Activated CD8-positive, alpha-beta memory T cell treated with anti-CD3 and anti-CD28 coated beads, Interleukin-2, amount 10 ng/mL, durations not matched to agents 7 days and 5 days (primary cell): ENCODE data around the gene UBASH3A. TPM values are rescaled to one million over a fixed set of nuclear protein-coding genes. Genes with fewer than 3 reads are reported as not detected.
A peak's percentile ranks its signal among the peaks of the same experiment; 100 is the strongest.

Source experiments
- ATAC-seq: fragments of 150-1000 bp; cut with Tn5 transposase; one replicate; pipeline ENCODE4 v1.10.0; 2021; ENCODE audit warnings: moderate library complexity
- CTCF ChIA-PET: fragments of 350-600 bp; sonication (Branson Sonifier 250); formaldehyde crosslinking; loops from one replicate; lab custom pipeline; 2021; ENCODE audit warnings: antibody characterized with exemption; lab: Charles Lee
- DNase-seq: peaks from one replicate; pipeline ENCODE4 v3.0.0-alpha.2; 2020
- H3K27ac Mint-ChIP-seq: one replicate; pipeline ENCODE4 v1.8.0; 2021; ENCODE audit warnings: mild to moderate bottlenecking, mixed read lengths
- H3K27me3 Mint-ChIP-seq: one replicate; pipeline ENCODE4 v1.8.0; 2021; ENCODE audit warnings: mixed read lengths
- H3K36me3 Mint-ChIP-seq: one replicate; pipeline ENCODE4 v1.8.0; 2021; ENCODE audit warnings: mild to moderate bottlenecking, mixed read lengths
- H3K4me1 Mint-ChIP-seq: one replicate; pipeline ENCODE4 v1.8.0; 2021; ENCODE audit warnings: mixed read lengths
- H3K4me3 Mint-ChIP-seq: one replicate; pipeline ENCODE4 v1.8.0; 2021; ENCODE audit warnings: mild to moderate bottlenecking, moderate library complexity, mixed read lengths
- H3K9me3 Mint-ChIP-seq: one replicate; pipeline ENCODE4 v1.8.0; 2022; ENCODE audit warnings: low read depth, mixed read lengths
- total RNA-seq, 2 experiments: library from RNA; stranded (reverse); gene quantifications; one replicate each; pipeline ENCODE4 v1.2.3, GENCODE V29; 2021

The UBASH3A gene
- total RNA-seq, 2 experiments from 2014 or later, result 75.3 to 89.5 TPM

DNA sequence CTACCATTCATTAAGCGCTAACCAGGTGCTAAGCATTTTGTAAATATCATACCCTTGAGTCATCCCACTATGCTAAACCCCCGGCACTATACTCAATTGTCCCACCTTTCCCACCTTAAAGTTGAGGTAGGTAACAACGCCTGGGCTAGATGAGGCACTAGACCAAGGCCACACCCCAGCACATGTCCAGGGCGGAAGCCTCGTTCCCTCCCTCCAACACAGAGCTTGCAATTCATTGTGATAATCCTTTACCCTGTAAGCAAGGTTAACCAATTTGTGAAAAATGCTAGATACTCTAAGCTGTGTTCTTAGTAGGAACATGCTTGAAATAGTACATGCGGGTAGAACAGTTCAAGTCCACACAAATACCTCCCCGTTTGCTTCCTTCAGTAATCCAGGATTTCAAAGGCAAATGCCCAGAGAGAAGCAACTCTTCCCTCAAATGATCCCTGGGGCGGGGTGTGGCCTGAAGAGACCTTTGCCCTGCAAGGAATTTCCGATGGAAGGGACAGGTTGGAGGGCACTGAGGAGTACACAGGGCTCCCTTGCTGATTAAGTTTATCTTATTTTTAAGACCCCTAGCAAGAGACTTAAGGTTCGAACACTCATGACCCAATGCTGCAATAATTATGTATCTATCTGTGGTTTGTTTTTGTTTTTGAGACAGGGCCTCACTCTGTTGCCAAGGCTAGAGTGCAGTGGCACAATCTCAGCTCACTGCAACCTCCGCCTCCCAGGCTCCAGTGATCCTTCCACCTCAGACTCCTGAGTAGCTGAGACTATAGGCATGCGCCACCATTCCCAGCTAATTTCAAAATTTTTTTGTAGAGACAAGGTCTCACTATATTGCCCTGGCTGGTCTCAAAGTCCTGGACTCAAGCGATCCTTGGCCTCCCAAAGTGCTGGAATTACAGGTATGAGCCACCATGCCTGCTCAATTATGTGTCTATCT is 89.7 kb downstream of the UBASH3A start:
- peaks cover 16% of the 10 kb centered on the region for H3K4me1 Mint-ChIP-seq
- DNase-seq, result no peak
- no peak overlapping the region for H3K27ac Mint-ChIP-seq
- CTCF ChIA-PET, result interaction anchor here (0.6 kb wide), 1 partner anchor 184 kb away, joined by 3 read pairs; no protein-coding TSS in a partner anchor
- H3K4me3 Mint-ChIP-seq, result no peak overlapping the region
- no peak for ATAC-seq
- no peaks in the 10 kb centered on the region for H3K9me3 Mint-ChIP-seq
- H3K36me3 Mint-ChIP-seq, result no peaks in the 10 kb centered on the region
- H3K27me3 Mint-ChIP-seq, result peaks cover 31% of the 10 kb centered on the region

DNA sequence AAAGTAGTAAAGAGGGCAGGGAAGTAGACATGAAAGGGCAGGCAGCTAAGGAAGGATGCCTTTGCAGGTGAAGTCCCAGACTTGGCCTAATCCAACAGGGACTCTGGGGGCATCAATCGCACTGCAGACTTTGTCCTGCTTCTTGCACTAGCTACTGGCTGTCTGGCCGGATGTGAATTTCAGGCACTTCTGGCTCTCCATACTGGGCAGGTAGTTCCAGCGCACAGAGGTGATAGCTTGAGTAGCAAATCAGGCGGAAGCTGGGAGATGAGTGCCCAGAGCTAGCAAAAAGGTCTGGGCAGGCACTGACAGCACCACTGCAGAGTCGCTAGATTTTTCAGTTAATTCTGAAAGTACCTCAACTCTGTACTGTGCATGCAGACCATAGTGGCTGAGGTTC is 91.3 kb downstream of the UBASH3A start:
- no peak overlapping the region for H3K27ac Mint-ChIP-seq
- CTCF ChIA-PET, result interaction anchor here (1.5 kb wide), 1 partner anchor 185 kb away, joined by 4 read pairs; no protein-coding TSS in a partner anchor

GRCh38 chr21:42495765-42496119 is 92.0 kb downstream of the UBASH3A start:
- Mint-ChIP-seq H3K27me3 (peaks cover 33% of the 10 kb centered on the region), H3K4me1 (peaks cover 14% of the 10 kb centered on the region), H3K27ac (peak overlapping the region; percentile 54), H3K36me3 (no peaks in the 10 kb centered on the region), H3K4me3 (peak overlapping the region; percentile 74), H3K9me3 (no peaks in the 10 kb centered on the region)
- CTCF ChIA-PET, result interaction anchor here (1.4 to 1.6 kb wide), 3 partner anchors 28 to 185 kb away, joined by 4 to 5 read pairs (median 5); no protein-coding TSS in a partner anchor
- ATAC-seq (no peak), DNase-seq (no peak)

More for the DNA sequence above, 91.3 kb downstream of the UBASH3A start:
- H3K4me1 Mint-ChIP-seq, result peaks cover 16% of the 10 kb centered on the region
- H3K9me3 Mint-ChIP-seq, result no peaks in the 10 kb centered on the region
- no peaks in the 10 kb centered on the region for H3K36me3 Mint-ChIP-seq
- H3K27me3 Mint-ChIP-seq, result peaks cover 33% of the 10 kb centered on the region
- H3K4me3 Mint-ChIP-seq, result no peak overlapping the region
- ATAC-seq, result no peak
- DNase-seq, result peak; percentile 38

DNA sequence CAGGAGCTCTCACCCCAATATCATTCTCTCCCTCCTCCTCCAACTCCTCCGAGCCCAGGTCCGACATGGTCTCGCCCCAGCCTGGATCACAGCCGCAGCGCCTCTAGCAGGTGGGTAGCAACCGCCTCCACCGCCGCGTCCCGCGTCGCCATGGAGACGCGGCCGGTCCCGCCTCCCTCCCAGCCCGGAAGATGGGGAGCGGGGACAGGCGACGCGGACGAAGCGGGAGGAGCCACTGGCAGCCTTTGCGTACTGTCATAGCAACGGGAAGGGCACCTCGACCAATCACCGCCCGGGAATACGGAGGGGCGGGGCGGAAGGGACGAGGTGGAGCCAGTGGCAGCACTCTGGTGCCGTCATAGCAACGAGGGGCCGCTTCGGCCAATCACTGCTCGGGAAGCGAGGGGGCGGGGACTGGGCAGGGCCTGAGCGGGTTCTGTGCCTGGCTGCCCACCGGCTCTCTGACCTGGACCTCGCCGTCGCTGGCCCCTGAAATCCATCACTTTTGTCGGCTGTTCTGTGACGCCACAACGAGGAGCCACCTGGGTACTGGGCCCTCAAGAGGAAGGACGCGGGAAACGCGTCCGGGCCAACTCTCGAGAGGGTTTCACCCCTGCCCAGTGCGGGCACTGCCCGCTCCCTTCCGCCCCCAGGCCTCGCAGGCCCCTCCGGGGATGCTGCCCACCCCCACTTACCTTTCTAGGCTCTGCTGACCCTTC is 92.6 kb downstream of the UBASH3A start, which contains the start of gene RSPH1:
Gene RSPH1, minus strand, starts transcription at position 105 of the 719 bp plus-strand sequence. Its CDS starts 38 bp downstream, at position 67.
- Mint-ChIP-seq H3K9me3 (no peaks in the 10 kb centered on the region), H3K4me3 (peak within 1 kb of the TSS; percentile 74), H3K27ac (peak within 1 kb of the TSS; percentile 83), H3K36me3 (no peaks in the 10 kb centered on the region), H3K4me1 (peaks cover 14% of the 10 kb centered on the region), H3K27me3 (peaks cover 29% of the 10 kb centered on the region)
- DNase-seq (peak; percentile 100), ATAC-seq (peak; percentile 97)
- CTCF ChIA-PET, result interaction anchor here (1.4 to 1.6 kb wide), 3 partner anchors 29 to 186 kb away, joined by 4 to 5 read pairs (median 5); no protein-coding TSS in a partner anchor

DNA sequence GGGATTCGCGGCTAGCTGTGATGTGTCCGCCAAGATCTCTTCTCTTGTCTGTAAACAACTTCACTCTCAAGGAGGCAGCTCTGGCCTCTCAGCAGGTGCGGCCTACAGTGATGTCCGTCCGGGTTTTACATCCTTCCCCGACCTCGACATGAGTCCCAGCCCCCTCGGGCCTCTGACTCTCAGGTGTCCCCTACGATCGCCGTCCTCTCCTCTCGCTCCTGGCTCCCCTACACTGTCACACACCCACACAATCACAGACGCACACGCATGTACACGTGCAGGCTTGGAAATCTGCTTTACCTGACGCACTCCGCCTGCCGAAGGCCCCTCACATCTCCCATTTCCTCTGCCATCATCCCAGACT is 93.1 kb downstream of the UBASH3A start:
- ATAC-seq (no peak), DNase-seq (peak; percentile 40)
- H3K27me3 Mint-ChIP-seq, result peaks cover 26% of the 10 kb centered on the region
- peak overlapping the region; percentile 74 for H3K4me3 Mint-ChIP-seq
- no peaks in the 10 kb centered on the region for H3K36me3 Mint-ChIP-seq
- peak overlapping the region; percentile 83 for H3K27ac Mint-ChIP-seq
- H3K4me1 Mint-ChIP-seq, result peaks cover 14% of the 10 kb centered on the region
- CTCF ChIA-PET, result interaction anchor here (1.4 to 1.6 kb wide), 2 partner anchors 30 to 40 kb away, joined by 5 read pairs; no protein-coding TSS in a partner anchor
- H3K9me3 Mint-ChIP-seq, result no peaks in the 10 kb centered on the region

Other genes starting within 250 kb of the UBASH3A start
- 10 to 100 TPM in 1 of 2 experiments, 1 to 10 TPM in 1; 6.7 to 13.2 TPM for gene ABCG1, start 184.8 kb upstream of the UBASH3A start, total RNA-seq
- not detected for gene TFF3, start 88.5 kb upstream of the UBASH3A start, total RNA-seq
- gene TFF2, start 52.9 kb upstream of the UBASH3A start, total RNA-seq, result not detected
- not detected for gene TFF1, start 37.4 kb upstream of the UBASH3A start, total RNA-seq
- 10 to 100 TPM; 22.3 to 27.4 TPM for gene TMPRSS3, start 7.8 kb upstream of the UBASH3A start, total RNA-seq
- not detected for gene RSPH1, start 92.3 kb downstream of the UBASH3A start, total RNA-seq
- gene SLC37A1, start 110.0 kb downstream of the UBASH3A start, total RNA-seq, result 10 to 100 TPM; 14.0 to 14.8 TPM
- gene PDE9A, start 249.7 kb downstream of the UBASH3A start, total RNA-seq, result 1 to 10 TPM; 2.0 to 6.8 TPM